ENCODE measurements around the gene ZNF275. TPM values are rescaled to one million over a fixed set of nuclear protein-coding genes. Genes with fewer than 3 reads are reported as not detected.
"Not testable (repeated sequence)": the region's sequence is repeated elsewhere in the genome, so short reads cannot be mapped to it uniquely, and the experiment has no call there.

The ZNF275 gene
- total and polyA plus RNA-seq, 5 experiments from 2014 or later: 4.8 to 17.1 (median 7.5) TPM

- no peaks in the 10 kb centered on the region for H3K4me1 Mint-ChIP-seq
- H3K27me3 Mint-ChIP-seq: no peaks in the 10 kb centered on the region
- POLR2A ChIA-PET: no interaction called here
- no peak overlapping the region for H3K4me3 Mint-ChIP-seq
- ATAC-seq (no peak), DNase-seq (no peak)
- no peaks in the 10 kb centered on the region for H3K9me3 Mint-ChIP-seq
- no peaks in the 10 kb centered on the region for H3K36me3 Mint-ChIP-seq
- no peak overlapping the region for H3K27ac Mint-ChIP-seq
Observed at GRCh38 chrX:153387345-153387744, 53.4 kb downstream of the ZNF275 start.

DNA sequence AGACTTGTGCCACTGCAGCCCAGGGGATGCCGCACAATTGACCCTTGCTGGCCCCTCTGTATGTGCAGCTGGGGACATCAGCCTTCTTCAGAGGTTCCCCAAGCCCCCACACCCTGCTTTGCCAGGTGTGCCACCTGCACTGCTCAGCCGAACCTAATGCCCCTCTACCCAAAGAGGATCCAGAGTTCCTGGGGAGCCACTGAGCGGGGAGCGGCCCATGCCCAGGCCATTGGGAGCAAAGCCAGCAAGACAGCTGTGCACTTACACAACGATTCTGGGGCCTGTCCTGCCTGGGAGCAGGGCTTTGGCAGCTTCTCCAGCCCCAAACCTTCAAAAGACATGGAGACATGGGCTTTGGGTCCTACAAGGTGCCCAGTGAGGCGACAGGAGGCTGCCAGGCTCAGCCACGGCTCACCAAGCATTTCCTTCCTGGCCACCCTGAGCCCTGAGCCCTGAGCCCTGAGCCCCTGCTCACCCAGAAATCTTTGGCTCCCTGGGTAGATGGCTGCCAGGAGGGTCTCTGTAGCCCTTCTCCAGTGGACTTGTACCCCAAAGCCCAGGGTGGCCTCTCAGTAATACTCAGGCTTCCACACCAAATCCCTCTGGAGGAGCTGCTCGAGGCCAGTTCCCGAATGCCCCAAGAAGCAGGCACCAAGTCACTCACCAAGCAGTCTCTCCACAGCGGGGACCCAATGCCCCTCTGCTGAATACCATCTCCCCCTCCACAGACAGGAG lies 54.2 kb downstream of the ZNF275 start:
- DNase-seq (no peak), ATAC-seq (no peak)
- H3K4me3 Mint-ChIP-seq: no peak overlapping the region
- H3K36me3 Mint-ChIP-seq: no peaks in the 10 kb centered on the region
- no peak overlapping the region for H3K27ac Mint-ChIP-seq
- no peaks in the 10 kb centered on the region for H3K27me3 Mint-ChIP-seq
- H3K4me1 Mint-ChIP-seq: no peaks in the 10 kb centered on the region
- POLR2A ChIA-PET: no interaction called here
- no peaks in the 10 kb centered on the region for H3K9me3 Mint-ChIP-seq

GRCh38 chrX:153388722-153389459 lies 54.9 kb downstream of the ZNF275 start:
- POLR2A ChIA-PET: no interaction called here
- DNase-seq (no peak), ATAC-seq (no peak)
- Mint-ChIP-seq H3K27ac (no peak overlapping the region), H3K4me3 (no peak overlapping the region), H3K4me1 (no peaks in the 10 kb centered on the region), H3K9me3 (no peaks in the 10 kb centered on the region), H3K36me3 (no peaks in the 10 kb centered on the region), H3K27me3 (no peaks in the 10 kb centered on the region)

DNA sequence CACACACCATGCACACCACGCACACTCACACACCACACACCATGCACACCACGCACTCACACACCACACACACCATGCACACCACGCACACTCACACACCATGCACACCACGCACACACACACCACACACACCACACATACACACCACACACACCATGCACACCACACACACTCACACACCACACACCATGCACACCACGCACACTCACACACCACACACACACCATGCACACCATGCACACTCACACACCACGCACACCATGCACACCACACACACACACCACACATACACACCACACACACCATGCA lies 55.5 kb downstream of the ZNF275 start:
- H3K27me3 Mint-ChIP-seq, H3K9me3 Mint-ChIP-seq, H3K36me3 Mint-ChIP-seq, H3K4me3 Mint-ChIP-seq, H3K4me1 Mint-ChIP-seq, DNase-seq, ATAC-seq, POLR2A ChIA-PET, H3K27ac Mint-ChIP-seq: not testable (repeated sequence)

DNA sequence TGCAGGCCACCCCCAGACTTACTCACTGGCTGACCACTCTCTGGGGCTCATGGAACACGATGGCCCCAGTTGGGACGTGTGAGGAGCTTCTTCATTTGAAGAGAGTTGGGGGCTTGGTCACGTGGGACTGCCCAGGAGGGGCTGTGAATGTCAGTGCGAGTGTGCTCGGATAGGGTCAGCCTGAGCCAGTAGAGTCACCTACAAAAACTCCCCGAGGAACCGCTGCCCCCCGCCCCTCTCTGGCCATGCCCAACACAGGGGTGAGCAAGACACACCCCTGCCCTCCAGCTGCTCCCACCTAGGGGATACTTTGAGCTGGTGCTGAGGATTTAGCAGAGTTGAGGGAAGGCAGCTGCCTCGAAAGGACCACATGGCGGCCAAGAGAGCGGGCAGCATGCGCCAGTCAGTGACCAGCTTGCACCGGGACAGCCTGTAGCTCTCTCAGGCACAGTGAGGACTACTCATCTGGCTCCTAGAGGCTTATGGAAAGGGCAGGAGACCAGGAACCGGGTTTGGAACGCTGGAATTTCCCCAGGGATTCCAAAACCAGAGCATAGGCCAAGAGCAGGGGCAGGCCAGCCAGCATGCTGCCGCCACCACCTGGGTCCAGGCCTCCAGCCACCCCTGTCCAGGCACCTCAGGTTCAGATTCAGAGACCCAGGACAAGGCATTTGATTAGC lies 58.8 kb downstream of the ZNF275 start:
- H3K27ac Mint-ChIP-seq: no peak overlapping the region
- H3K4me1 Mint-ChIP-seq: peaks cover 0 to 2% (median 0%) of the 10 kb centered on the region in 4 donors
- no peaks in the 10 kb centered on the region for H3K36me3 Mint-ChIP-seq
- no peaks in the 10 kb centered on the region for H3K27me3 Mint-ChIP-seq
- POLR2A ChIA-PET: interaction anchor here (1.1 kb wide), 1 partner anchor 59 kb away, joined by 3 read pairs; the partner anchor contains the start of gene ZNF275
- no peaks in the 10 kb centered on the region for H3K9me3 Mint-ChIP-seq
- DNase-seq (no peak), ATAC-seq (no peak)
- no peak overlapping the region for H3K4me3 Mint-ChIP-seq

- Mint-ChIP-seq H3K27me3 (no peaks in the 10 kb centered on the region), H3K9me3 (no peaks in the 10 kb centered on the region), H3K36me3 (no peaks in the 10 kb centered on the region), H3K27ac (no peak overlapping the region), H3K4me3 (no peak overlapping the region), H3K4me1 (peaks cover 0 to 2% (median 0%) of the 10 kb centered on the region in 4 donors)
- no peak for DNase-seq
- ATAC-seq: no peak
- POLR2A ChIA-PET: no interaction called here
Observed at GRCh38 chrX:153394612-153395011, 60.7 kb downstream of the ZNF275 start.

DNA sequence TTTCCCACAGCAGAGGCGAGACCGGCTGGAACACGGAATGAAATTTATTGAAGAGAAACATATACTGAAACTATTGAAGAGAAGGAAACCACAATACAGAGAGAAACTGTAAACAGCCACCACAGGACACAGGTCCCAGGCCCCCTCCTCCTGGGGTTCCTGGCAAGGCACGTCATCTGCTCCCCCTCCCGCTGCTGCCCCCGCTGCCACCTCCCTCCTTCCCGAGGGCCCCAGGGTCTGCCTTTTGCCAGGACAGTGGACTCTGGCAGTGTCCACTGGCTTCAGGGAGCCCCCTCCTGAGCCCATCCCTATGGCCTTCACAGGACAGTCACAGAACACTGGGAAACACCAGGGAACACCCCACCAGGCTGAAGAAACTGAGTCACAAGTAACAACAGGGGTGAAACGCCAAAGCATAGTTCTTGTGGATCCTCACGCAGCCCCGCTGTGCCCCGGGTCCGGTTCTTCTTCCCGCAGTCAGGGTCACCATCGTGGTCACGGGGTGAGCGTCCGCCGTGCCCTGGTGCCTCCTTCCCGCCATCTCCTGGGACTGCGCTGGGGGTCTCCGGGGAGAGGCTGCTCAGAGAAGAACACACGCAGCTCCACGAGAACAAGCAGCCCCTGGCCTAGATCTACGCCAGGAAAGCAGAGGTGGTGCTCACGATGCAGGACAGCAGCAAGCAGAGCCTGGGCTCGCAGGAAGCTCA lies 61.8 kb downstream of the ZNF275 start:
- peak overlapping the region in 1 of 10 donors; percentile 24 for H3K27ac Mint-ChIP-seq
- H3K4me1 Mint-ChIP-seq: peaks cover 0 to 2% (median 0%) of the 10 kb centered on the region in 4 donors
- H3K4me3 Mint-ChIP-seq: no peak overlapping the region
- H3K9me3 Mint-ChIP-seq: no peaks in the 10 kb centered on the region
- H3K27me3 Mint-ChIP-seq: no peaks in the 10 kb centered on the region
- no peaks in the 10 kb centered on the region for H3K36me3 Mint-ChIP-seq
- DNase-seq (no peak), ATAC-seq (no peak)
- POLR2A ChIA-PET: no interaction called here

- DNase-seq: no peak
- H3K36me3 Mint-ChIP-seq: no peaks in the 10 kb centered on the region
- H3K9me3 Mint-ChIP-seq: no peaks in the 10 kb centered on the region
- H3K4me3 Mint-ChIP-seq: no peak overlapping the region
- no peak for ATAC-seq
- no peak overlapping the region for H3K27ac Mint-ChIP-seq
- peaks cover 0 to 2% (median 0%) of the 10 kb centered on the region in 4 donors for H3K4me1 Mint-ChIP-seq
- POLR2A ChIA-PET: no interaction called here
- no peaks in the 10 kb centered on the region for H3K27me3 Mint-ChIP-seq
Observed at GRCh38 chrX:153396320-153397195, 62.6 kb downstream of the ZNF275 start.

GRCh38 chrX:153397256-153397960 lies 63.5 kb downstream of the ZNF275 start:
- Mint-ChIP-seq H3K4me3 (no peak overlapping the region), H3K9me3 (no peaks in the 10 kb centered on the region), H3K4me1 (peaks cover 0 to 2% (median 0%) of the 10 kb centered on the region in 4 donors), H3K27me3 (no peaks in the 10 kb centered on the region), H3K27ac (no peak overlapping the region), H3K36me3 (no peaks in the 10 kb centered on the region)
- DNase-seq (no peak), ATAC-seq (no peak)
- POLR2A ChIA-PET: no interaction called here

DNA sequence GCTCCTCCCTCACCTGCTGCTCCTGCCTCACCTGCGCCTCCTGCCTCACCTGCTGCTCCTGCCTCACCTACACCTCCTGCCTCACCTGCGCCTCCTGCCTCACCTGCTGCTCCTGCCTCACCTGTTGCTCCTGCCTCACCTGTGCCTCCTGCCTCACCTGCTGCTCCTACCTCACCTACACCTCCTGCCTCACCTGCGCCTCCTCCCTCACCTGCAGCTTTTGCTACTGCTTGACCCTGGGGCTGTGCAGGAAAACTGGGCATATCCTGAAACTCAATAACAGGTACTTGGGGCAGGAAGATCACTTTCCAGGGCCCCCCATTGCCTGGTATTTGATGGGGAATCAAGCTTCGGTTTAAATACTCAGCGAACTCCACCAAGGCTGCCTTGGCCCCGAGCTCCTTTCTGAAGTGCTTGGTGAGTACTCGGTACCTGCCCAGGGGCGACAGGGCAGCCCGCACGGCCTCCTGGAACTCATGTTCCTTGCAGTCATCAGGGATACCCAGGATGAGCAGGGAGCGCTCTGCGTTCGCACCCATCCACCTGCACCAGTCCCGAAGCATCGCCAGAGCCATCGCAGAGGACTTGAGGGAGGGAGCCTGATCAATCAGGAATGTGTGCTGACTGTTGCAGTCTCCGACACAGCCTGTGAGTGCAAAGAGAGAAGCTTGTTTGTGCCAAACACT lies 64.5 kb downstream of the ZNF275 start:
- Mint-ChIP-seq H3K4me1 (peaks cover 0 to 2% (median 0%) of the 10 kb centered on the region in 4 donors), H3K36me3 (no peaks in the 10 kb centered on the region), H3K27ac (no peak overlapping the region), H3K9me3 (no peaks in the 10 kb centered on the region), H3K27me3 (no peaks in the 10 kb centered on the region), H3K4me3 (no peak overlapping the region)
- ATAC-seq (no peak), DNase-seq (no peak)
- POLR2A ChIA-PET: no interaction called here
